ENCODE data around the gene CLIC3.
"Not testable (repeated sequence)": the region's sequence is repeated elsewhere in the genome, so short reads cannot be mapped to it uniquely, and the experiment has no call there.

Gene CLIC3

DNA sequence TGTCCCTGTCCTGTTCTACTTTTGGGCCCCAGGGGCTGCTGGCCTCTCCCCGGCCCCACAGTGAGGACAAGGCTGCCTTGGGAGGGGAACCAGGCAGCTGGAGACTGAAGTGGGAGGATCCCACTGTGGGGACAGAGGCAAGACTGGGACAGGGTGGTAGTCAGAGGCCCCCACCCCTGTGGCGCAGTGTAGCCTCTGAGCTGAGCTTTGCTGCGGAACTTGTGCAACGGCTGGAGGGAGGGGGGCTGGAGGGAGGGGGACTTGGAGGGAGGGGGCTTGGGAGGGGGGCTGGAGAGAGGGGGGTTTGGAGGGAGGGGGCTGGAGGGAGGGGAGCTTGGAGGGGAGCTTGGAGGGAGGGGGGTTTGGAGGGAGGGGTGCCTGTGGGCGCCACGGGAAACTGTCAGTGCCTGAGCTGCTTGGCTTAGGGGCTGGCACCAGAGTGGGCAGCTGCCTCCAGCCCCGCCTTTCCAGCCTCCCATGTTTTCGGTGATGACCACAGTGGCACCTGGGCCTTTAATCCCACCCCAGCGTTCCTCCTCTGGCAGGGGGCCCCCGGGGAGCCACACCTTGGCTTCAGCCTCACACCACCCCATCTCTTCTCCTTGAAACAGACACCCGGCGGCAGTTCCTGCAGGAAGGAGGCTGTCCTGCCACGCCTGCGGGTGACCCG lies 37.8 kb upstream of the CLIC3 start:
- Histone ChIP-seq H3K27me3 (ENCODE audit: low read length) (no peaks in the 10 kb centered on the region), H3K4me3 (ENCODE audit: insufficient read depth, low read length, poor library complexity, severe bottlenecking) (no peak overlapping the region), H3K4me2 (ENCODE audit: low read depth, low read length, poor library complexity, severe bottlenecking) (no peak overlapping the region), H3K9me3 (ENCODE audit: insufficient read depth, low read length) (no peaks in the 10 kb centered on the region), H4K20me1 (ENCODE audit: low read depth, low read length) (no peaks in the 10 kb centered on the region), H2AFZ (ENCODE audit: low read depth, low read length, severe bottlenecking) (no peak overlapping the region), H3K36me3 (ENCODE audit: low read length) (no peaks in the 10 kb centered on the region), H3K9ac (ENCODE audit: low read length) (no peak overlapping the region), H3F3A (ENCODE audit: insufficient read depth) (no peaks in the 10 kb centered on the region), H3K79me2 (ENCODE audit: insufficient read depth, low read length) (no peaks in the 10 kb centered on the region), H3K9me2 (replicated peaks; ENCODE audit: insufficient read depth, low read length) (no peaks in the 10 kb centered on the region), H3K27ac (ENCODE audit: low read depth, low read length) (no peak overlapping the region)
- TF ChIP-seq, protein P1, sequence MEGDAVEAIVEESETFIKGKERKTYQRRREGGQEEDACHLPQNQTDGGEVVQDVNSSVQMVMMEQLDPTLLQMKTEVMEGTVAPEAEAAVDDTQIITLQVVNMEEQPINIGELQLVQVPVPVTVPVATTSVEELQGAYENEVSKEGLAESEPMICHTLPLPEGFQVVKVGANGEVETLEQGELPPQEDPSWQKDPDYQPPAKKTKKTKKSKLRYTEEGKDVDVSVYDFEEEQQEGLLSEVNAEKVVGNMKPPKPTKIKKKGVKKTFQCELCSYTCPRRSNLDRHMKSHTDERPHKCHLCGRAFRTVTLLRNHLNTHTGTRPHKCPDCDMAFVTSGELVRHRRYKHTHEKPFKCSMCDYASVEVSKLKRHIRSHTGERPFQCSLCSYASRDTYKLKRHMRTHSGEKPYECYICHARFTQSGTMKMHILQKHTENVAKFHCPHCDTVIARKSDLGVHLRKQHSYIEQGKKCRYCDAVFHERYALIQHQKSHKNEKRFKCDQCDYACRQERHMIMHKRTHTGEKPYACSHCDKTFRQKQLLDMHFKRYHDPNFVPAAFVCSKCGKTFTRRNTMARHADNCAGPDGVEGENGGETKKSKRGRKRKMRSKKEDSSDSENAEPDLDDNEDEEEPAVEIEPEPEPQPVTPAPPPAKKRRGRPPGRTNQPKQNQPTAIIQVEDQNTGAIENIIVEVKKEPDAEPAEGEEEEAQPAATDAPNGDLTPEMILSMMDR (IDR thresholded peaks at IDR 0.05; ENCODE audit: insufficient read depth, low read length, poor library complexity, severe bottlenecking) = no peak
- no peak for TF ChIP-seq EZH2phosphoT487 (conservative IDR thresholded peaks at IDR 0.05; ENCODE audit: low read length)

DNA sequence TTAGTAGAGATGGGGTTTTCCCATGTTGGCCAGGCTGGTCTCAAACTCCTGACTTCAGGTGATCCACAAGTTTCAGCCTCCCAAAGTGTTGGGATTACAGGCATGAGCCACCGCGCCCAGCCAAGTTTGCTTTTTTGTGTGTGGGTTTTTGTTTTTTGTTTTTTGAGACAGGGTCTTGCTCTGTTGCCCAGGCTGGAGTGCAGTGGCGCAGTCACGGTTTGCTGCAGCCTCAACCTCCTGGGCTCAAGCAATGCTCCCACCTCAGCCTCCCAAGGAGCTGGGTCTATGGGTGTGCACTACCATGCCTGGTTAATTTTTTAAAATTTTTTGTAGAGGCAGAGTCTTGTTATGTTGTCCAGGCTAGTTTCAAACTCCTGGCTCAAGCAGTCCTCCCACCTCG lies 37.1 kb upstream of the CLIC3 start:
- H3K27ac ChIP-seq (ENCODE audit: low read depth, low read length); H3K4me2 ChIP-seq (ENCODE audit: low read depth, low read length, poor library complexity, severe bottlenecking); H3K79me2 ChIP-seq (ENCODE audit: insufficient read depth, low read length); H3K9ac ChIP-seq (ENCODE audit: low read length); H3K27me3 ChIP-seq (ENCODE audit: low read length); H3K9me3 ChIP-seq (ENCODE audit: insufficient read depth, low read length); H3F3A ChIP-seq (ENCODE audit: insufficient read depth); H3K9me2 ChIP-seq (replicated peaks; ENCODE audit: insufficient read depth, low read length); H3K4me3 ChIP-seq (ENCODE audit: insufficient read depth, low read length, poor library complexity, severe bottlenecking); H3K36me3 ChIP-seq (ENCODE audit: low read length); H4K20me1 ChIP-seq (ENCODE audit: low read depth, low read length); H2AFZ ChIP-seq (ENCODE audit: low read depth, low read length, severe bottlenecking): not testable (repeated sequence)

DNA sequence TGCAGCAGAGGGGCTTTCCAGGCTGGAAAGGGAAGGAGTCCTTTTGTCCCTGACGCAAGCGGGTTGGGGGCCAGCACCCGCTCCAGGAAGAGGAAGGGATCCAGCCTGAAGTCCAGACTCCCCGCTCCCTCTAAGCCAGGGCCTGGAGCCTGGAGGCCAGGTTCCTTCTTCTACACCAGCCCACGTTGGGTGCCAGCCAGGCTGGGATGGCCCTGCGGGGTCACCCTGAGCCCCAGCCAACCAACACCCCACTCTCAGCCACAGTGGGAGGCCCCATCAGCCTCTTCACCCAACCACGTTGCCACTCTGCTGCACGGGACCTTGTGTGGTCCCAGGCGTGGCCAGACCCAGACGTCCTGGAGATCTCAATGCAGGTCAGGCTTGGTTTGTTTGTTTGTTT lies 36.5 kb upstream of the CLIC3 start:
- TF ChIP-seq, protein P1 (IDR thresholded peaks at IDR 0.05; ENCODE audit: insufficient read depth, low read length, poor library complexity, severe bottlenecking) = no peak
- no peak for TF ChIP-seq EZH2phosphoT487 (conservative IDR thresholded peaks at IDR 0.05; ENCODE audit: low read length)
- no peaks in the 10 kb centered on the region for H3K36me3 ChIP-seq (ENCODE audit: low read length)
- no peaks in the 10 kb centered on the region for H4K20me1 ChIP-seq (ENCODE audit: low read depth, low read length)
- no peaks in the 10 kb centered on the region for H3K9me3 ChIP-seq (ENCODE audit: insufficient read depth, low read length)
- no peaks in the 10 kb centered on the region for H3F3A ChIP-seq (ENCODE audit: insufficient read depth)
- H3K4me3 ChIP-seq (ENCODE audit: insufficient read depth, low read length, poor library complexity, severe bottlenecking) = no peak overlapping the region
- no peak overlapping the region for H2AFZ ChIP-seq (ENCODE audit: low read depth, low read length, severe bottlenecking)
- no peaks in the 10 kb centered on the region for H3K27me3 ChIP-seq (ENCODE audit: low read length)
- no peaks in the 10 kb centered on the region for H3K79me2 ChIP-seq (ENCODE audit: insufficient read depth, low read length)
- no peak overlapping the region for H3K4me2 ChIP-seq (ENCODE audit: low read depth, low read length, poor library complexity, severe bottlenecking)
- no peaks in the 10 kb centered on the region for H3K9me2 ChIP-seq (replicated peaks; ENCODE audit: insufficient read depth, low read length)
- H3K27ac ChIP-seq (ENCODE audit: low read depth, low read length) = no peak overlapping the region
- H3K9ac ChIP-seq (ENCODE audit: low read length) = no peak overlapping the region

DNA sequence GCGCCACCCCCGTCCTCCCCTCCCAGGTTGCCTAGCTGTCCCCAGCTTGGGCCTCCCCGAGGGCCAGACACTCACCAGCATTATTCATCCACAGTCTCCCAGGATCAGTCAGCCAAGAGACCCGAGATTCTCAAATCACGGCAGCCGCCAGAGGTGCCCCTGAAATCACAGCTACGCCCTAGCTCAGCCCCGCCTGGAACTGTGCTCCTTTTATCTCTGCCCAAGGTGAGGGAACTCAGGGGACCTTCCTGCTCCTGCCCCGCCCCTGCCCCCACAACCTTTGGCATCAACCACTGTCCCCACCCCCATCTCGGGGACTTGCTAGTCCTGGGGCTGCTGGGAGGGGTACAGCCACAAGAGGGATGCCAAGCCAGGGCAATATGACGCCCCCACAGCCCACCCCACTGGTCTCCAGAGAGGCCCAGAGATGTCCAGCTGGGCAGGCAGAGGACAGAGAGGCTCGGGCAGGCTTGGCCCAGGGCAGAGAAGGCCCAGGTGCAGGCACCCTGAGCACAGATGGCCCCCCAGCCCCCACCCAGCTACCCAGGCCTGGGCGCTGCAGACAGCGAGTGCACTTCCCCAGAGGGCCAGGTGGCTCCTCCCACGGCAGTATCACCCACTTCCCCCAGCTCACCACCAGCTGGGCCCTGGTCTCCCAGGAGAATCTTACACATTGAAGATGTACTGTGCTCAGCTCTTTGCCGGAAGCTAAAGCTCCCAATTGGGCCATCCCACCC lies 35.7 kb upstream of the CLIC3 start, which contains the start of gene FUT7:
Gene FUT7, minus strand, starts transcription at position 185 of the 737 bp plus-strand sequence. Its CDS starts 97 bp downstream, at position 88.
- no peak within 1 kb of the TSS for H3K27ac ChIP-seq (ENCODE audit: low read depth, low read length)
- no peaks in the 10 kb centered on the region for H3K36me3 ChIP-seq (ENCODE audit: low read length)
- no peaks in the 10 kb centered on the region for H3K9me2 ChIP-seq (replicated peaks; ENCODE audit: insufficient read depth, low read length)
- no peak within 1 kb of the TSS for H3K9ac ChIP-seq (ENCODE audit: low read length)
- no peaks in the 10 kb centered on the region for H4K20me1 ChIP-seq (ENCODE audit: low read depth, low read length)
- H2AFZ ChIP-seq (ENCODE audit: low read depth, low read length, severe bottlenecking) = no peak within 1 kb of the TSS
- TF ChIP-seq, protein P1 (IDR thresholded peaks at IDR 0.05; ENCODE audit: insufficient read depth, low read length, poor library complexity, severe bottlenecking) = no peak
- TF ChIP-seq EZH2phosphoT487 (conservative IDR thresholded peaks at IDR 0.05; ENCODE audit: low read length) = no peak
- H3K27me3 ChIP-seq (ENCODE audit: low read length) = no peaks in the 10 kb centered on the region
- H3F3A ChIP-seq (ENCODE audit: insufficient read depth) = no peaks in the 10 kb centered on the region
- H3K4me3 ChIP-seq (ENCODE audit: insufficient read depth, low read length, poor library complexity, severe bottlenecking) = no peak within 1 kb of the TSS
- no peaks in the 10 kb centered on the region for H3K9me3 ChIP-seq (ENCODE audit: insufficient read depth, low read length)
- no peak within 1 kb of the TSS for H3K4me2 ChIP-seq (ENCODE audit: low read depth, low read length, poor library complexity, severe bottlenecking)
- H3K79me2 ChIP-seq (ENCODE audit: insufficient read depth, low read length) = no peaks in the 10 kb centered on the region

Data from SU-DHL-6 (cell line).